ENCODE results near the gene TNFSF11.
"Not testable (repeated sequence)": the region's sequence is repeated elsewhere in the genome, so short reads cannot be mapped to it uniquely, and the experiment has no call there.

Gene TNFSF11

GRCh38 chr13:42560320-42560719 is 13.6 kb upstream of the TNFSF11 start:
- DNase-seq (ENCODE audit: low spot score): not testable (repeated sequence)

- DNase-seq (ENCODE audit: low spot score): peak; percentile 10
These were observed 12.0 kb upstream of the TNFSF11 start for GRCh38 chr13:42561752-42562467.

GRCh38 chr13:42567906-42568305 is 6.0 kb upstream of the TNFSF11 start:
- no peak for DNase-seq (ENCODE audit: low spot score)

- DNase-seq (ENCODE audit: low spot score): no peak
These were observed 4.2 kb upstream of the TNFSF11 start for GRCh38 chr13:42569576-42570344.

GRCh38 chr13:42571895-42572294 is 2.1 kb upstream of the TNFSF11 start:
- no peak for DNase-seq (ENCODE audit: low spot score)

- DNase-seq (ENCODE audit: low spot score): no peak
These were observed 721 bp downstream of the TNFSF11 start for GRCh38 chr13:42574435-42575311.

GRCh38 chr13:42575938-42576337 is 2.0 kb downstream of the TNFSF11 start:
- no peak for DNase-seq (ENCODE audit: low spot score)

- no peak for DNase-seq (ENCODE audit: low spot score)
These were observed 3.6 kb downstream of the TNFSF11 start for GRCh38 chr13:42577538-42577937.

- DNase-seq (ENCODE audit: low spot score): no peak
These were observed 6.7 kb downstream of the TNFSF11 start for GRCh38 chr13:42580644-42581043.

- no peak for DNase-seq (ENCODE audit: low spot score)
These were observed 7.5 kb downstream of the TNFSF11 start for GRCh38 chr13:42581427-42581826.

GRCh38 chr13:42591602-42592001 is 17.6 kb downstream of the TNFSF11 start:
- DNase-seq (ENCODE audit: low spot score): no peak

- DNase-seq (ENCODE audit: low spot score): no peak
These were observed 19.3 kb downstream of the TNFSF11 start for GRCh38 chr13:42592915-42593900.

- peak; percentile 62 for DNase-seq (ENCODE audit: low spot score)
These were observed 20.7 kb downstream of the TNFSF11 start for GRCh38 chr13:42594481-42595252.

- DNase-seq (ENCODE audit: low spot score): no peak
These were observed 21.3 kb downstream of the TNFSF11 start for GRCh38 chr13:42595253-42595571.

GRCh38 chr13:42597505-42597904 is 23.6 kb downstream of the TNFSF11 start:
- DNase-seq (ENCODE audit: low spot score): no peak

- peak; percentile 63 for DNase-seq (ENCODE audit: low spot score)
These were observed 27.0 kb downstream of the TNFSF11 start for GRCh38 chr13:42600943-42601342.

GRCh38 chr13:42602906-42603305 is 29.0 kb downstream of the TNFSF11 start:
- no peak for DNase-seq (ENCODE audit: low spot score)

GRCh38 chr13:42603571-42603970 is 29.6 kb downstream of the TNFSF11 start:
- DNase-seq (ENCODE audit: low spot score): no peak

- DNase-seq (ENCODE audit: low spot score): no peak
These were observed 33.6 kb downstream of the TNFSF11 start for GRCh38 chr13:42607546-42607945.

GRCh38 chr13:42610649-42611048 is 36.7 kb downstream of the TNFSF11 start:
- no peak for DNase-seq (ENCODE audit: low spot score)
